H1 (cell line): ENCODE data around the gene TPRG1L.

Experiments
- EP300 ChIP-seq, 2 experiments: IDR thresholded peaks; 1 replicate in 1 of 2; 2 replicates in 1 of 2; pipeline ENCODE4 v1.6.1; 2011 to 2012; ENCODE audit warnings: low read depth in 2 of 2, low read length in 2 of 2, mild to moderate bottlenecking in 2 of 2, borderline replicate concordance in 1 of 2, inconsistent platforms in 1 of 2, moderate library complexity in 1 of 2
- EZH2 ChIP-seq: fragments of 200-600 bp; sonication (generic); IDR thresholded peaks from 2 replicates; pipeline ENCODE4 v1.7.1; 2012; ENCODE audit warnings: low read depth, mild to moderate bottlenecking, moderate library complexity, low read length, inconsistent platforms; ENCODE audit not compliant: severe bottlenecking
- POLR2A ChIP-seq, 2 experiments: IDR thresholded peaks; 1 replicate in 1 of 2; 2 replicates in 1 of 2; pipeline ENCODE4 v1.6.1; 2011; ENCODE audit warnings: low read depth in 2 of 2, low read length in 2 of 2, mild to moderate bottlenecking in 2 of 2; ENCODE audit errors: control extremely low read depth in 1 of 2
- RAD21 ChIP-seq, 2 experiments: IDR thresholded peaks in 1 of 2; conservative IDR thresholded peaks in 1 of 2; 2 replicates each; pipeline ENCODE4 v1.6.1; 2011; ENCODE audit warnings: low read depth in 2 of 2, low read length in 2 of 2, improper control_type of control experiment in 1 of 2, inconsistent platforms in 1 of 2, mild to moderate bottlenecking in 1 of 2, moderate library complexity in 1 of 2
- SRF ChIP-seq: IDR thresholded peaks from 2 replicates; pipeline ENCODE4 v1.6.1; 2011; ENCODE audit warnings: mild to moderate bottlenecking, low read depth, low read length, moderate library complexity
- TAF1 ChIP-seq: IDR thresholded peaks from 2 replicates; pipeline ENCODE4 v1.6.1; 2011; ENCODE audit warnings: mild to moderate bottlenecking, low read depth, low read length
- ZNF274 ChIP-seq: IDR thresholded peaks from 2 replicates; pipeline ENCODE4 v1.7.0; 2012; ENCODE audit warnings: low read length, borderline replicate concordance; ENCODE audit errors: extremely low read depth
- TF ChIP-seq, protein P1 (sequence below), 3 experiments: IDR thresholded peaks; 1 replicate in 2 of 3; 2 replicates in 1 of 3; pipeline versions ENCODE4 v1.5.1 to v1.6.1; 2011; ENCODE audit warnings: low read length in 3 of 3, mild to moderate bottlenecking in 3 of 3, inconsistent platforms in 2 of 3, low read depth in 1 of 3, moderate library complexity in 1 of 3; ENCODE audit not compliant: insufficient read depth in 1 of 3; ENCODE audit errors: control extremely low read depth in 1 of 3
- TF ChIP-seq, protein P2 (sequence below): IDR thresholded peaks from 2 replicates; pipeline ENCODE4 v1.6.1; 2011; ENCODE audit warnings: low read length, improper control_type of control experiment

DNA sequence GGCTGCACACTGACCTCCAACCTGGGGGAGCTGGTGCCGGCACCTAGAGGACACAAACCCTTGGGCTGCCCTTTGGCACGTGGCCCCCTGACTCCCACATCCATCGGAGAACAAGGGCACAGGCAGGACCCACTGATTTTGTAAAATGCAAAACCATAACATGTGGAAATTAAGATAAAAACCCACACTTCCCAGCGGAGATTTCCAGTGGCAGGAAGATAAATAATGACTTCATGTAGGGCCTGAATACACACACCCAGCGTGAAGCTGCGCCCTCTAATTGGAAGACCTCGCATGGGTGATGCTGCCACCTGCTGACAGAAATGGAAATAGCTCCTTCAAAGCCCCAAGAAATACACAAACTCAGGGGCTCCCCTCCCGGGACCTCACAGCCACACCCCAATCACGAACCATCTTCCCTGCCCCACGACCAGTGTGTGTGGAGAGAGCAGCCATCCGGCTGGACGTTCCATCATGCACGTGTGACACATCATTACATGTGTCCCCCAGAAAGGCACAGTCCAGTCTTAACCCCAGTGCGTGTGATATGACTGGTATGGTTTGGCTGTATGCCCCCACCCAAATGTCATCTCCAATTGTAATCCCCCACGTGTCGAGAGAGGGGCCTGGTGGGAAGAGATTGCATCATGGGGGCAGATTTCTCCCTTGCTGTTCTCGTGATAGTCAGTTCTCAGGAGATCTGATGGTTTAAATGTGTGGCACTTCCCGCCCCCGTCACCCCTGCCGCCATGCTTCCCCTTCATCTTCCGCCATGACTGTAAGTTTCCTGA lies 5.7 kb upstream of the TPRG1L start:
- TF ChIP-seq, protein P1, sequence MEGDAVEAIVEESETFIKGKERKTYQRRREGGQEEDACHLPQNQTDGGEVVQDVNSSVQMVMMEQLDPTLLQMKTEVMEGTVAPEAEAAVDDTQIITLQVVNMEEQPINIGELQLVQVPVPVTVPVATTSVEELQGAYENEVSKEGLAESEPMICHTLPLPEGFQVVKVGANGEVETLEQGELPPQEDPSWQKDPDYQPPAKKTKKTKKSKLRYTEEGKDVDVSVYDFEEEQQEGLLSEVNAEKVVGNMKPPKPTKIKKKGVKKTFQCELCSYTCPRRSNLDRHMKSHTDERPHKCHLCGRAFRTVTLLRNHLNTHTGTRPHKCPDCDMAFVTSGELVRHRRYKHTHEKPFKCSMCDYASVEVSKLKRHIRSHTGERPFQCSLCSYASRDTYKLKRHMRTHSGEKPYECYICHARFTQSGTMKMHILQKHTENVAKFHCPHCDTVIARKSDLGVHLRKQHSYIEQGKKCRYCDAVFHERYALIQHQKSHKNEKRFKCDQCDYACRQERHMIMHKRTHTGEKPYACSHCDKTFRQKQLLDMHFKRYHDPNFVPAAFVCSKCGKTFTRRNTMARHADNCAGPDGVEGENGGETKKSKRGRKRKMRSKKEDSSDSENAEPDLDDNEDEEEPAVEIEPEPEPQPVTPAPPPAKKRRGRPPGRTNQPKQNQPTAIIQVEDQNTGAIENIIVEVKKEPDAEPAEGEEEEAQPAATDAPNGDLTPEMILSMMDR (IDR thresholded peaks at IDR 0.05; ENCODE audit: control extremely low read depth in 1 of 3, insufficient read depth in 1 of 3, low read depth in 1 of 3, low read length in 3 of 3), result peak in 2 of 3 experiments; percentile 79 to 93; a peak in 3 of 4 replicates
- TF ChIP-seq EZH2 (no peak), RAD21 (IDR thresholded peaks at IDR 0.05 in 1 of 2, conservative IDR thresholded peaks at IDR 0.05 in 1 of 2; ENCODE audit: low read depth in 2 of 2, low read length in 2 of 2) (peak; percentile 63 to 75), POLR2A (IDR thresholded peaks at IDR 0.05; ENCODE audit: control extremely low read depth in 1 of 2, low read depth in 2 of 2, low read length in 2 of 2) (no peak), EP300 (IDR thresholded peaks at IDR 0.05; ENCODE audit: borderline replicate concordance in 1 of 2, low read depth in 2 of 2, low read length in 2 of 2) (no peak), TAF1 (no peak), SRF (no peak), ZNF274 (no peak)
- TF ChIP-seq, protein P2, sequence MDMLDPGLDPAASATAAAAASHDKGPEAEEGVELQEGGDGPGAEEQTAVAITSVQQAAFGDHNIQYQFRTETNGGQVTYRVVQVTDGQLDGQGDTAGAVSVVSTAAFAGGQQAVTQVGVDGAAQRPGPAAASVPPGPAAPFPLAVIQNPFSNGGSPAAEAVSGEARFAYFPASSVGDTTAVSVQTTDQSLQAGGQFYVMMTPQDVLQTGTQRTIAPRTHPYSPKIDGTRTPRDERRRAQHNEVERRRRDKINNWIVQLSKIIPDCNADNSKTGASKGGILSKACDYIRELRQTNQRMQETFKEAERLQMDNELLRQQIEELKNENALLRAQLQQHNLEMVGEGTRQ, result no peak
